Measurements from ENCODE around the gene MGAT4A. TPM values are rescaled to one million over a fixed set of nuclear protein-coding genes. Genes with fewer than 3 reads are reported as not detected.

MGAT4A gene
- total RNA-seq, 3 donors from 2014 or later (not counting 1 experiment from before 2014, with no cell fraction given), result 91.6 to 114 (median 96.4) TPM

DNA sequence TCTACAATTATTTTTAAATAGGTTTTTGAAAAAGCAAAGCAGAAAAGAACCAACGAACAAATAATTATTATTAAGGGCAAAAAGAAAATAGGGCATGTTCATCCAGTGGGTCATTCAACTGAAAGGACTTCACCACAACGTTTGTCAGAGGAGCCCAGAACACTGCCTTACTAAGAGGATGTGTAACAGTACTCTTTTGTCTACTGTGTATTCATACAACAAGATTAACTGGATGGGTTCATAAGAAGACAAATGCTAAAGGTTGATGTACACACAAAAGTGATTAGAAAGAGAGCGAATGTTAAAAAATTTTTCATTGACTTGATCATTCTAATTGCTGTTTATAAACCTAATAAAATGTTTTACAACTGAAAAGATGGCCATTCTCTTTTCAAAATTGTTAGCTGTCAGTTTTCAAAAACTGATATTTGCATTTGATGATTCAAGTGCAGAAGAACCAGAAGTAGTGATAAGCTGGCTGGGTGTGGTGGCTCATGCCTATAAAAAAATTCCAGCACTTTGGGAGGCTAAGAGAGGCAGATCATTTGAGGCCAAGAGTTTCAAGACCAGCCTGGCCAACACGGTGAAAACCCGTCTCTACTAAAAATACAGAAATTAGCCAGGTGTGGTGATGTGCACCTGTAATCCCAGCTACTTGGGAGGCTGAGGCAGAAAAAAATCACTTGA lies 33.1 kb downstream of the MGAT4A start:
- TF ChIP-seq, protein P1, sequence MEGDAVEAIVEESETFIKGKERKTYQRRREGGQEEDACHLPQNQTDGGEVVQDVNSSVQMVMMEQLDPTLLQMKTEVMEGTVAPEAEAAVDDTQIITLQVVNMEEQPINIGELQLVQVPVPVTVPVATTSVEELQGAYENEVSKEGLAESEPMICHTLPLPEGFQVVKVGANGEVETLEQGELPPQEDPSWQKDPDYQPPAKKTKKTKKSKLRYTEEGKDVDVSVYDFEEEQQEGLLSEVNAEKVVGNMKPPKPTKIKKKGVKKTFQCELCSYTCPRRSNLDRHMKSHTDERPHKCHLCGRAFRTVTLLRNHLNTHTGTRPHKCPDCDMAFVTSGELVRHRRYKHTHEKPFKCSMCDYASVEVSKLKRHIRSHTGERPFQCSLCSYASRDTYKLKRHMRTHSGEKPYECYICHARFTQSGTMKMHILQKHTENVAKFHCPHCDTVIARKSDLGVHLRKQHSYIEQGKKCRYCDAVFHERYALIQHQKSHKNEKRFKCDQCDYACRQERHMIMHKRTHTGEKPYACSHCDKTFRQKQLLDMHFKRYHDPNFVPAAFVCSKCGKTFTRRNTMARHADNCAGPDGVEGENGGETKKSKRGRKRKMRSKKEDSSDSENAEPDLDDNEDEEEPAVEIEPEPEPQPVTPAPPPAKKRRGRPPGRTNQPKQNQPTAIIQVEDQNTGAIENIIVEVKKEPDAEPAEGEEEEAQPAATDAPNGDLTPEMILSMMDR (IDR thresholded peaks at IDR 0.05), result no peak
- peaks cover 42 to 62% of the 10 kb centered on the region in 2 donors for H3K4me1 Mint-ChIP-seq
- Histone ChIP-seq H3K9me3 (ENCODE audit: control insufficient read depth, insufficient read depth, low read length) (no peaks in the 10 kb centered on the region), H3K27ac (ENCODE audit: low read length) (no peak overlapping the region), H3K4me3 (ENCODE audit: low read length) (no peak overlapping the region), H3K4me1 (ENCODE audit: control insufficient read depth, insufficient read depth, low read length) (peaks cover 13% of the 10 kb centered on the region), H3K36me3 (ENCODE audit: control insufficient read depth, insufficient read depth, low read length) (no peaks in the 10 kb centered on the region), H3K27me3 (ENCODE audit: control insufficient read depth, insufficient read depth, low read length) (no peaks in the 10 kb centered on the region)
- no peak overlapping the region for H3K27ac Mint-ChIP-seq
- H3K27me3 Mint-ChIP-seq (ENCODE audit: low read depth in 2 of 2), result no peaks in the 10 kb centered on the region
- no peaks in the 10 kb centered on the region for H3K9me3 Mint-ChIP-seq
- DNase-seq (no peak), ATAC-seq (no peak)
- 89% methylated on average over 4 of the region's 5 CpGs for WGBS (ENCODE audit: insufficient coverage)
- H3K36me3 Mint-ChIP-seq, result no peaks in the 10 kb centered on the region
- intact Hi-C loops (cut with micrococcal nuclease), result no loop called here
- no peak overlapping the region for H3K4me3 Mint-ChIP-seq

DNA sequence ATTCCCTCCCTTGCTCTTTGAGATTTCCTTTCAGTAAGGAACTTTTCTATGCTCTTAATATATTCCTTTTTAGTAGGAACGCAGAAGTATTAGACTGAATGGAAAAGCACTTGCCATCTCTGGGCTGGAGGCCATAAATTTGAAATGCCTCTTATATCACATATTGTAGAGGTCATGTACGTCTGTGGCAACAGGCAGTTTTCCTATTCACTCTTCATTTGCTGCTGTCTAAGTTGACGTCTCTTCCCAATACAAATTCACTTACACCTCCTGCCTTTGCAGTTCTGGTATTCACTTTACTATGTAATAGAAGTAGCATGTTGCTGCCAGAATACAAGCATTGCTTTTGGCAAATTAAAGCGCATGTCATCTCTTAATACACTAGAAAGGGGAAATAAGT lies 34.7 kb downstream of the MGAT4A start:
- ATAC-seq (no peak), DNase-seq (no peak)
- H3K4me3 Mint-ChIP-seq, result no peak overlapping the region

DNA sequence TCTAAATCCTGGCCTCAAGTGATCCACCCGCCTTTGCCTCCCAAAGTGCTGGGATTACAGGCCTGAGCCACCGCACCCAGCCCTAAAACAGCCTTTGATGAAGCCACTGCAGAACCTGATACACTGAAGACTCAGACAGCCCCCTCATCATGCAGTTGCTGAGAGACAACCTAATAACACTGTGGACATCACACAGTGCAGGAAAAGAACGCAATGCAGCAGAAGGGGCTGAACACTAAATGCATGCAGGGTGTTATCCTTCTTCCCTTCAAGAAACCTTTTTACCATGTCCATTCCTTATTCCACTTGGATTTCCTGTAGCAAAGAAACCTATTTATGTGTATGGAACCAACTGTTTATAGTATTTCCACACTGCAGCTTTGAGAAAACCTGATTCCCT lies 35.7 kb downstream of the MGAT4A start:
- no peak overlapping the region for H3K4me3 Mint-ChIP-seq
- Histone ChIP-seq H3K27ac (ENCODE audit: low read length) (no peak overlapping the region), H3K4me3 (ENCODE audit: low read length) (no peak overlapping the region), H3K27me3 (ENCODE audit: control insufficient read depth, insufficient read depth, low read length) (no peaks in the 10 kb centered on the region), H3K9me3 (ENCODE audit: control insufficient read depth, insufficient read depth, low read length) (no peaks in the 10 kb centered on the region), H3K36me3 (ENCODE audit: control insufficient read depth, insufficient read depth, low read length) (no peaks in the 10 kb centered on the region), H3K4me1 (ENCODE audit: control insufficient read depth, insufficient read depth, low read length) (peaks cover 10% of the 10 kb centered on the region)
- H3K9me3 Mint-ChIP-seq, result no peaks in the 10 kb centered on the region
- ATAC-seq (no peak), DNase-seq (no peak)
- no peaks in the 10 kb centered on the region for H3K36me3 Mint-ChIP-seq
- H3K4me1 Mint-ChIP-seq, result peaks cover 32 to 47% of the 10 kb centered on the region in 2 donors
- no peaks in the 10 kb centered on the region for H3K27me3 Mint-ChIP-seq (ENCODE audit: low read depth in 2 of 2)
- no peak overlapping the region for H3K27ac Mint-ChIP-seq
- TF ChIP-seq, protein P1 (IDR thresholded peaks at IDR 0.05), result no peak
- 98% methylated on average over 3 of the region's 3 CpGs for WGBS (ENCODE audit: insufficient coverage)
- intact Hi-C loops (cut with micrococcal nuclease), result no loop called here

More for the DNA sequence above, 34.7 kb downstream of the MGAT4A start:
- H3K4me1 Mint-ChIP-seq, result peaks cover 29 to 49% of the 10 kb centered on the region in 2 donors
- Histone ChIP-seq H3K4me1 (ENCODE audit: control insufficient read depth, insufficient read depth, low read length) (peaks cover 8% of the 10 kb centered on the region), H3K4me3 (ENCODE audit: low read length) (no peak overlapping the region), H3K9me3 (ENCODE audit: control insufficient read depth, insufficient read depth, low read length) (no peaks in the 10 kb centered on the region), H3K36me3 (ENCODE audit: control insufficient read depth, insufficient read depth, low read length) (no peaks in the 10 kb centered on the region), H3K27ac (ENCODE audit: low read length) (no peak overlapping the region), H3K27me3 (ENCODE audit: control insufficient read depth, insufficient read depth, low read length) (no peaks in the 10 kb centered on the region)
- TF ChIP-seq, protein P1 (IDR thresholded peaks at IDR 0.05), result no peak
- no peaks in the 10 kb centered on the region for H3K9me3 Mint-ChIP-seq
- intact Hi-C loops (cut with micrococcal nuclease), result no loop called here
- 96% methylated on average over 3 of the region's 4 CpGs for WGBS (ENCODE audit: insufficient coverage)
- no peaks in the 10 kb centered on the region for H3K27me3 Mint-ChIP-seq (ENCODE audit: low read depth in 2 of 2)
- no peak overlapping the region for H3K27ac Mint-ChIP-seq
- no peaks in the 10 kb centered on the region for H3K36me3 Mint-ChIP-seq

DNA sequence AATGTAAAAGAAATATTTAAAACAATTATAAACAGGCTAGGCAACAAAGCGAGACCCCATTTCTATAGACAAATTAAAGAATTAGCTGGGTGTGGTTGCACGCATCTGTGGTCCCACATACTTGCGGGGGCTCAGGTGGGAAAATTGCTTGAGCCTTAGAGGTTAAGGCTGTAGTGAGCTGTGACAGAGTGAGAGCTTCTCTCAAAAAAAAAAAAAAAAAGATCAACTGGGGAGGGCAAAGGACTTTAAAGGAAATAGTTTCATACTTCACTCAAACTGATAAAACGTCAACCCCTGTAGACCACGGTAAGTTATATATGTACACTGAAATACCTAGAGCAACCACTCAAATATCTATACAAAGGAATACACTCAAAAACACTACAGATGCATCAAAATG lies 37.5 kb downstream of the MGAT4A start:
- H3K9me3 Mint-ChIP-seq, result no peaks in the 10 kb centered on the region
- Histone ChIP-seq H3K4me1 (ENCODE audit: control insufficient read depth, insufficient read depth, low read length) (peaks cover 13% of the 10 kb centered on the region), H3K36me3 (ENCODE audit: control insufficient read depth, insufficient read depth, low read length) (no peaks in the 10 kb centered on the region), H3K27ac (ENCODE audit: low read length) (no peak overlapping the region), H3K9me3 (ENCODE audit: control insufficient read depth, insufficient read depth, low read length) (no peaks in the 10 kb centered on the region), H3K4me3 (ENCODE audit: low read length) (no peak overlapping the region), H3K27me3 (ENCODE audit: control insufficient read depth, insufficient read depth, low read length) (no peaks in the 10 kb centered on the region)
- H3K4me1 Mint-ChIP-seq, result peaks cover 41 to 51% of the 10 kb centered on the region in 2 donors
- TF ChIP-seq, protein P1 (IDR thresholded peaks at IDR 0.05), result no peak
- intact Hi-C loops (cut with micrococcal nuclease), result no loop called here
- DNase-seq (peak in 1 of 2 donors; percentile 38), ATAC-seq (peak in 2 of 3 donors; percentile 19 to 36)
- peak overlapping the region; percentile 65 to 79 for H3K27ac Mint-ChIP-seq
- 0% methylated on average over 1 of the region's 5 CpGs for WGBS (ENCODE audit: insufficient coverage)
- no peaks in the 10 kb centered on the region for H3K27me3 Mint-ChIP-seq (ENCODE audit: low read depth in 2 of 2)
- no peak overlapping the region for H3K4me3 Mint-ChIP-seq
- H3K36me3 Mint-ChIP-seq, result no peaks in the 10 kb centered on the region

Measured in natural killer cell (primary cell).